Measurements from ENCODE around the gene PLEKHA5.

GRCh38 chr12:19423166-19423930, 293.8 kb downstream of the PLEKHA5 start:
- TF ChIP-seq CTCF (conservative IDR thresholded peaks at IDR 0.05; ENCODE audit: low read depth, low read length) (no peak), EZH2 (IDR thresholded peaks at IDR 0.05; ENCODE audit: borderline replicate concordance, low read depth, low read length, poor library complexity, severe bottlenecking) (no peak)

All from A673 (cell line).